ENCODE measurements around the gene FAM89B. TPM values are rescaled to one million over a fixed set of nuclear protein-coding genes. Genes with fewer than 3 reads are reported as not detected.

The FAM89B gene
- total RNA-seq, 1 experiment from 2014 or later, result 20.4 TPM

- Histone ChIP-seq H3K4me3 (ENCODE audit: insufficient read depth, low read depth, low read length) (peak overlapping the region; percentile 53), H3K36me3 (replicated peaks; ENCODE audit: control insufficient read depth, insufficient read depth, low read length) (no peaks in the 10 kb centered on the region), H3K27me3 (ENCODE audit: control insufficient read depth, insufficient read depth, low read length) (peaks cover 31% of the 10 kb centered on the region)
- peak; percentile 95 for DNase-seq
Measured at GRCh38 chr11:65591939-65592857, 19.9 kb downstream of the FAM89B start.

GRCh38 chr11:65592858-65593517 lies 20.6 kb downstream of the FAM89B start:
- Histone ChIP-seq H3K27me3 (ENCODE audit: control insufficient read depth, insufficient read depth, low read length) (peaks cover 31% of the 10 kb centered on the region), H3K4me3 (ENCODE audit: insufficient read depth, low read depth, low read length) (peak overlapping the region; percentile 53; the same call in 1 of the 2 replicates), H3K36me3 (replicated peaks; ENCODE audit: control insufficient read depth, insufficient read depth, low read length) (no peaks in the 10 kb centered on the region)
- peak; percentile 79 for DNase-seq

GRCh38 chr11:65593518-65594414 lies 21.4 kb downstream of the FAM89B start:
- peak; percentile 96 for DNase-seq
- H3K36me3 ChIP-seq (replicated peaks; ENCODE audit: control insufficient read depth, insufficient read depth, low read length), result peaks cover 3% of the 10 kb centered on the region
- no peak overlapping the region for H3K4me3 ChIP-seq (ENCODE audit: insufficient read depth, low read depth, low read length)
- H3K27me3 ChIP-seq (ENCODE audit: control insufficient read depth, insufficient read depth, low read length), result peaks cover 31% of the 10 kb centered on the region

GRCh38 chr11:65595131-65595530 lies 22.8 kb downstream of the FAM89B start:
- peaks cover 3% of the 10 kb centered on the region for H3K36me3 ChIP-seq (replicated peaks; ENCODE audit: control insufficient read depth, insufficient read depth, low read length)
- H3K27me3 ChIP-seq (ENCODE audit: control insufficient read depth, insufficient read depth, low read length), result peaks cover 30% of the 10 kb centered on the region
- DNase-seq, result no peak
- H3K4me3 ChIP-seq (ENCODE audit: insufficient read depth, low read depth, low read length), result no peak overlapping the region

GRCh38 chr11:65595543-65596281 lies 23.4 kb downstream of the FAM89B start, which contains the start of gene KCNK7:
Gene KCNK7, minus strand, starts transcription at chr11:65595800. Its CDS starts 28 bp downstream, at chr11:65595772.
- H3K36me3 ChIP-seq (replicated peaks; ENCODE audit: control insufficient read depth, insufficient read depth, low read length), result peaks cover 3% of the 10 kb centered on the region
- peak; percentile 73 for DNase-seq
- no peak within 1 kb of the TSS for H3K4me3 ChIP-seq (ENCODE audit: insufficient read depth, low read depth, low read length)
- H3K27me3 ChIP-seq (ENCODE audit: control insufficient read depth, insufficient read depth, low read length), result peaks cover 27% of the 10 kb centered on the region

GRCh38 chr11:65596520-65596919 lies 24.2 kb downstream of the FAM89B start:
- Histone ChIP-seq H3K36me3 (replicated peaks; ENCODE audit: control insufficient read depth, insufficient read depth, low read length) (peaks cover 3% of the 10 kb centered on the region), H3K27me3 (ENCODE audit: control insufficient read depth, insufficient read depth, low read length) (peaks cover 23% of the 10 kb centered on the region), H3K4me3 (ENCODE audit: insufficient read depth, low read depth, low read length) (no peak overlapping the region)
- DNase-seq, result no peak

GRCh38 chr11:65598258-65598699 lies 25.9 kb downstream of the FAM89B start:
- H3K4me3 ChIP-seq (ENCODE audit: insufficient read depth, low read depth, low read length), result no peak overlapping the region
- H3K36me3 ChIP-seq (replicated peaks; ENCODE audit: control insufficient read depth, insufficient read depth, low read length), result peaks cover 3% of the 10 kb centered on the region
- DNase-seq, result no peak
- peaks cover 7% of the 10 kb centered on the region for H3K27me3 ChIP-seq (ENCODE audit: control insufficient read depth, insufficient read depth, low read length)

- Histone ChIP-seq H3K4me3 (ENCODE audit: insufficient read depth, low read depth, low read length) (no peak overlapping the region), H3K36me3 (replicated peaks; ENCODE audit: control insufficient read depth, insufficient read depth, low read length) (peaks cover 4% of the 10 kb centered on the region), H3K27me3 (ENCODE audit: control insufficient read depth, insufficient read depth, low read length) (no peaks in the 10 kb centered on the region)
- no peak for DNase-seq
Measured at GRCh38 chr11:65599216-65599954, 27.0 kb downstream of the FAM89B start.

- H3K27me3 ChIP-seq (ENCODE audit: control insufficient read depth, insufficient read depth, low read length), result no peaks in the 10 kb centered on the region
- peaks cover 8% of the 10 kb centered on the region for H3K36me3 ChIP-seq (replicated peaks; ENCODE audit: control insufficient read depth, insufficient read depth, low read length)
- H3K4me3 ChIP-seq (ENCODE audit: insufficient read depth, low read depth, low read length), result no peak overlapping the region
- no peak for DNase-seq
Measured at GRCh38 chr11:65599955-65600246, 27.6 kb downstream of the FAM89B start.

- H3K4me3 ChIP-seq (ENCODE audit: insufficient read depth, low read depth, low read length), result no peak overlapping the region
- DNase-seq, result no peak
- no peaks in the 10 kb centered on the region; the same call in 1 of the 2 replicates for H3K27me3 ChIP-seq (ENCODE audit: control insufficient read depth, insufficient read depth, low read length)
- peaks cover 12% of the 10 kb centered on the region for H3K36me3 ChIP-seq (replicated peaks; ENCODE audit: control insufficient read depth, insufficient read depth, low read length)
Measured at GRCh38 chr11:65604258-65604657, 31.9 kb downstream of the FAM89B start.

GRCh38 chr11:65606876-65607613 lies 34.7 kb downstream of the FAM89B start:
- peak; percentile 100 for DNase-seq
- H3K4me3 ChIP-seq (ENCODE audit: insufficient read depth, low read depth, low read length), result peak overlapping the region; percentile 51
- H3K27me3 ChIP-seq (ENCODE audit: control insufficient read depth, insufficient read depth, low read length), result no peaks in the 10 kb centered on the region; the same call in 1 of the 2 replicates
- peaks cover 12% of the 10 kb centered on the region for H3K36me3 ChIP-seq (replicated peaks; ENCODE audit: control insufficient read depth, insufficient read depth, low read length)

- peak overlapping the region; percentile 51 for H3K4me3 ChIP-seq (ENCODE audit: insufficient read depth, low read depth, low read length)
- peaks cover 12% of the 10 kb centered on the region for H3K36me3 ChIP-seq (replicated peaks; ENCODE audit: control insufficient read depth, insufficient read depth, low read length)
- no peaks in the 10 kb centered on the region; the same call in 1 of the 2 replicates for H3K27me3 ChIP-seq (ENCODE audit: control insufficient read depth, insufficient read depth, low read length)
- DNase-seq, result no peak
Measured at GRCh38 chr11:65607614-65608426, 35.5 kb downstream of the FAM89B start.
